DND-41 (cell line): ENCODE measurements around the gene MT1M.
"Not testable (repeated sequence)": the region's sequence is repeated elsewhere in the genome, so short reads cannot be mapped to it uniquely, and the experiment has no call there.

ENCODE experiments used
- CTCF ChIP-seq: IDR thresholded peaks from 2 replicates; pipeline ENCODE4 v1.5.1; 2012; ENCODE audit warnings: borderline replicate concordance, low read length, moderate library complexity, mild to moderate bottlenecking; ENCODE audit not compliant: poor library complexity, severe bottlenecking; ENCODE audit errors: extremely low read depth
- EZH2 ChIP-seq: IDR thresholded peaks from 3 replicates; pipeline ENCODE4 v1.6.1; 2012; ENCODE audit warnings: borderline replicate concordance, low read depth, mild to moderate bottlenecking, moderate library complexity, low read length, inconsistent platforms; ENCODE audit not compliant: severe bottlenecking

- TF ChIP-seq CTCF, EZH2: not testable (repeated sequence)
Measured at GRCh38 chr16:56665286-56666261, 33.1 kb downstream of the MT1M start.
